HEK293 (cell line): ENCODE results near the gene PRC1.

Source experiments
- ATF2 ChIP-seq: fragments of 450-650 bp; formaldehyde crosslinking; IDR thresholded peaks from 2 replicates; pipeline ENCODE4 v1.5.1; 2016; ENCODE audit warnings: missing biosample characterization, missing genetic modification characterization, low read depth
- CTCF ChIP-seq: fragments of 450-650 bp; formaldehyde crosslinking; IDR thresholded peaks from 2 replicates; pipeline ENCODE4 v1.5.1; 2016; ENCODE audit warnings: missing biosample characterization, missing genetic modification characterization
- HOXD13 ChIP-seq: sonication (generic); formaldehyde crosslinking; IDR thresholded peaks from 2 replicates; pipeline ENCODE4 v1.8.0; 2022; ENCODE audit warnings: missing genetic modification reagents, borderline replicate concordance
- PATZ1 ChIP-seq: fragments of 450-650 bp; formaldehyde crosslinking; IDR thresholded peaks from 2 replicates; pipeline ENCODE4 v1.5.1; 2016; ENCODE audit warnings: missing biosample characterization, missing genetic modification characterization
- YY1 ChIP-seq: fragments of 450-650 bp; formaldehyde crosslinking; IDR thresholded peaks from 2 replicates; pipeline ENCODE4 v1.5.1; 2018; ENCODE audit warnings: missing biosample characterization, missing genetic modification characterization
- ZBTB44 ChIP-seq: fragments of 450-650 bp; IDR thresholded peaks from 2 replicates; pipeline ENCODE4 v1.5.1; 2018; ENCODE audit warnings: missing biosample characterization, mild to moderate bottlenecking, missing genetic modification characterization
- ZNF138 ChIP-seq: fragments of 450-650 bp; formaldehyde crosslinking; IDR thresholded peaks from 2 replicates; pipeline ENCODE4 v1.5.1; 2016; ENCODE audit warnings: missing biosample characterization, missing genetic modification characterization, borderline replicate concordance
- ZNF302 ChIP-seq: fragments of 450-650 bp; formaldehyde crosslinking; IDR thresholded peaks from 2 replicates; pipeline ENCODE4 v1.5.1; 2016; ENCODE audit warnings: missing biosample characterization, missing genetic modification characterization, low read depth

- TF ChIP-seq YY1 (tag by site-specific recombination) (no peak), PATZ1 (tag by site-specific recombination) (no peak), ZNF138 (tag by site-specific recombination) (no peak), HOXD13 (CRISPR knock-in tag) (no peak), ZBTB44 (tag by site-specific recombination) (no peak), ATF2 (tag by site-specific recombination) (no peak), CTCF (no peak), ZNF302 (tag by site-specific recombination) (no peak)
Observed at GRCh38 chr15:90970274-90970673, 24.1 kb downstream of the PRC1 start.
